Naive thymus-derived CD8-positive, alpha-beta T cell (primary cell): ENCODE results near the gene DLEU7. TPM values are rescaled to one million over a fixed set of nuclear protein-coding genes. Genes with fewer than 3 reads are reported as not detected.

Experiments used
- ATAC-seq, 2 donors: fragments of 150-1000 bp; cut with Tn5 transposase in 1 of 2; sonication (Bioruptor Pico), chemical (Tn5 transposase) in 1 of 2; 1 replicate in 1 of 2; 2 replicates in 1 of 2; pipeline ENCODE4 v1.10.0; 2021; ENCODE audit warnings: mild to moderate bottlenecking in 2 of 2, moderate library complexity in 2 of 2
- POLR2A ChIA-PET: fragments of 350-600 bp; sonication (Branson Sonifier 250); formaldehyde crosslinking; loops from one replicate; lab custom pipeline; 2021; ENCODE audit warnings: antibody characterized with exemption; lab: Charles Lee
- DNase-seq, 10 donors: peaks; one replicate each; pipeline versions ENCODE4 v3.0.0 to v3.0.0-alpha.2; 2020 to 2022
- H3K27ac Mint-ChIP-seq, 10 donors: one replicate each; pipeline ENCODE4 v1.8.0; 2020 to 2022; ENCODE audit warnings: mild to moderate bottlenecking in 10 of 10, mixed read lengths in 10 of 10, moderate library complexity in 4 of 10, inconsistent platforms in 1 of 10
- H3K27me3 Mint-ChIP-seq, 5 donors: one replicate each; pipeline ENCODE4 v1.8.0; 2021 to 2022; ENCODE audit warnings: mixed read lengths in 5 of 5
- H3K36me3 Mint-ChIP-seq, 3 donors: one replicate each; pipeline ENCODE4 v1.8.0; 2020 to 2022; ENCODE audit warnings: mixed read lengths in 3 of 3, mild to moderate bottlenecking in 2 of 3, inconsistent platforms in 1 of 3
- H3K4me1 Mint-ChIP-seq, 4 donors: one replicate each; pipeline ENCODE4 v1.8.0; 2021 to 2022; ENCODE audit warnings: mixed read lengths in 4 of 4
- H3K4me3 Mint-ChIP-seq, 10 donors: one replicate each; pipeline ENCODE4 v1.8.0; 2020 to 2022; ENCODE audit warnings: mild to moderate bottlenecking in 10 of 10, mixed read lengths in 10 of 10, moderate library complexity in 6 of 10, inconsistent platforms in 1 of 10
- H3K9me3 Mint-ChIP-seq, 9 donors: one replicate each; pipeline ENCODE4 v1.8.0; 2020 to 2022; ENCODE audit warnings: mixed read lengths in 9 of 9, mild to moderate bottlenecking in 3 of 9, inconsistent platforms in 1 of 9, moderate library complexity in 1 of 9
- polyA plus RNA-seq, 3 donors: library from polyadenylated mRNA; unstranded; fragments of 300-500 nt; fragmentation: Illumina TruSeq; gene quantifications; one replicate each; pipeline ENCODE4 v1.2.3, GENCODE V29; 2021
- total RNA-seq, 8 experiments: library from RNA in 2 of 8; stranded (reverse) in 2 of 8; gene quantifications; one replicate each; pipeline ENCODE4 v1.2.3 and lab custom pipeline; 2021 to 2026

Gene DLEU7
- total and polyA plus RNA-seq, 5 experiments from 2014 or later: not detected

- ATAC-seq (no peak), DNase-seq (no peak)
- peaks cover 0 to 12% (median 0%) of the 10 kb centered on the region in 4 donors for H3K4me1 Mint-ChIP-seq
- H3K4me3 Mint-ChIP-seq: peak overlapping the region in 2 of 10 donors; percentile 8 to 42
- H3K27ac Mint-ChIP-seq: no peak overlapping the region
- no peaks in the 10 kb centered on the region for H3K9me3 Mint-ChIP-seq
- H3K27me3 Mint-ChIP-seq: peaks cover 0 to 10% (median 2%) of the 10 kb centered on the region in 5 donors
- no peaks in the 10 kb centered on the region for H3K36me3 Mint-ChIP-seq
- POLR2A ChIA-PET: no interaction called here
Observed at GRCh38 chr13:50787316-50788195, 55.9 kb downstream of the DLEU7 start.

- Mint-ChIP-seq H3K4me1 (peaks cover 0 to 12% (median 0%) of the 10 kb centered on the region in 4 donors), H3K9me3 (no peaks in the 10 kb centered on the region), H3K36me3 (no peaks in the 10 kb centered on the region), H3K4me3 (no peak overlapping the region), H3K27ac (no peak overlapping the region), H3K27me3 (peaks cover 0 to 10% (median 3%) of the 10 kb centered on the region in 5 donors)
- no peak for ATAC-seq
- POLR2A ChIA-PET: no interaction called here
- DNase-seq: no peak
Observed at GRCh38 chr13:50783717-50784290, 59.7 kb downstream of the DLEU7 start.

- POLR2A ChIA-PET: interaction anchor here (0.5 kb wide), 1 partner anchor 718 kb away, joined by 3 read pairs; no protein-coding TSS in a partner anchor
- Mint-ChIP-seq H3K27ac (no peak overlapping the region), H3K4me3 (no peak overlapping the region), H3K27me3 (peaks cover 0 to 10% (median 5%) of the 10 kb centered on the region in 5 donors), H3K4me1 (peaks cover 0 to 15% (median 0%) of the 10 kb centered on the region in 4 donors), H3K36me3 (no peaks in the 10 kb centered on the region), H3K9me3 (no peaks in the 10 kb centered on the region)
- no peak for DNase-seq
- ATAC-seq: no peak
Observed at GRCh38 chr13:50783066-50783465, 60.4 kb downstream of the DLEU7 start.

- no peak overlapping the region for H3K27ac Mint-ChIP-seq
- POLR2A ChIA-PET: no interaction called here
- H3K4me1 Mint-ChIP-seq: peaks cover 0 to 19% (median 0%) of the 10 kb centered on the region in 4 donors
- peaks cover 0 to 11% (median 6%) of the 10 kb centered on the region in 3 donors for H3K36me3 Mint-ChIP-seq
- ATAC-seq (no peak), DNase-seq (no peak)
- peaks cover 3 to 16% (median 7%) of the 10 kb centered on the region in 5 donors for H3K27me3 Mint-ChIP-seq
- no peak overlapping the region for H3K4me3 Mint-ChIP-seq
- H3K9me3 Mint-ChIP-seq: peaks cover 0 to 11% (median 9%) of the 10 kb centered on the region in 9 donors
Observed at GRCh38 chr13:50780201-50781015, 63.1 kb downstream of the DLEU7 start.

GRCh38 chr13:50779443-50780200, 63.9 kb downstream of the DLEU7 start:
- no peak for ATAC-seq
- no peak overlapping the region for H3K4me3 Mint-ChIP-seq
- H3K9me3 Mint-ChIP-seq: peaks cover 4 to 19% (median 12%) of the 10 kb centered on the region in 9 donors
- POLR2A ChIA-PET: no interaction called here
- no peak for DNase-seq
- H3K36me3 Mint-ChIP-seq: peaks cover 0 to 16% (median 11%) of the 10 kb centered on the region in 3 donors
- H3K27me3 Mint-ChIP-seq: peaks cover 5 to 19% (median 12%) of the 10 kb centered on the region in 5 donors
- no peak overlapping the region for H3K27ac Mint-ChIP-seq
- peaks cover 0 to 19% (median 0%) of the 10 kb centered on the region in 4 donors for H3K4me1 Mint-ChIP-seq

Other genes starting within 250 kb of the DLEU7 start
- 10 to 100 TPM; 78.5 to 98.3 TPM for gene RNASEH2B, start 66.1 kb upstream of the DLEU7 start, total RNA-seq
- 100 to 1,000 TPM; 101 to 118 (median 113) TPM for gene RNASEH2B, start 66.1 kb upstream of the DLEU7 start, polyA plus RNA-seq